Measurements from ENCODE around the gene KRT14. TPM values are rescaled to one million over a fixed set of nuclear protein-coding genes. Genes with fewer than 3 reads are reported as not detected.

The KRT14 gene
- total and polyA plus RNA-seq, 2 of the 4 experiments (the other 2 are of a cell fraction), result not detected

- 80% methylated on average over 7 of the region's 33 CpGs; no CpG with 5 or more reads in 1 of the 2 experiments for WGBS, 2 experiments (ENCODE audit: extremely low coverage in 2 of 2, insufficient read length in 1 of 2)
- no peak for ATAC-seq (ENCODE audit: low read depth)
- Histone ChIP-seq H2BK15ac (ENCODE audit: low read depth, low read length) (no peak within 1 kb of the TSS), H2BK120ac (ENCODE audit: low read depth, low read length) (no peak within 1 kb of the TSS), H2BK20ac (ENCODE audit: low read depth, low read length) (no peak within 1 kb of the TSS), H4K5ac (ENCODE audit: low read depth, low read length) (no peak within 1 kb of the TSS), H3K9me1 (ENCODE audit: insufficient read depth, low read length) (no peaks in the 10 kb centered on the region; the same call in 1 of the 2 replicates), H3K4me2 (ENCODE audit: low read depth, low read length) (no peak within 1 kb of the TSS), H2BK5ac (ENCODE audit: low read depth, low read length, poor library complexity, severe bottlenecking) (no peak within 1 kb of the TSS), H3K23ac (ENCODE audit: low read depth, low read length) (no peak within 1 kb of the TSS), H4K8ac (ENCODE audit: low read depth in 2 of 2, low read length in 2 of 2) (no peak within 1 kb of the TSS), H3K18ac (ENCODE audit: low read depth, low read length) (no peak within 1 kb of the TSS), H3K4ac (ENCODE audit: low read depth, low read length) (no peak within 1 kb of the TSS), H3K27me3 (ENCODE audit: control insufficient read depth, insufficient read depth, low read length) (peaks cover 26% of the 10 kb centered on the region), H3K4me1 (ENCODE audit: control insufficient read depth, insufficient read depth, low read length) (no peaks in the 10 kb centered on the region), H3K79me1 (ENCODE audit: low read depth in 1 of 2, low read length in 2 of 2) (no peaks in the 10 kb centered on the region), H3K27ac (ENCODE audit: insufficient read depth, low read length) (no peak within 1 kb of the TSS), H3K36me3 (ENCODE audit: control insufficient read depth, insufficient read depth, low read length) (no peaks in the 10 kb centered on the region), H2AK9ac (replicated peaks; ENCODE audit: low read depth, low read length, poor library complexity) (no peak within 1 kb of the TSS), H4K20me1 (ENCODE audit: insufficient read depth, low read length) (no peaks in the 10 kb centered on the region), H2AFZ (replicated peaks; ENCODE audit: low read length, poor library complexity) (no peak within 1 kb of the TSS), H3K4me3 (ENCODE audit: insufficient read depth, low read depth, low read length) (no peak within 1 kb of the TSS), H3K9ac (ENCODE audit: low read depth, low read length) (no peak within 1 kb of the TSS), H4K91ac (ENCODE audit: insufficient read depth, low read depth, low read length) (no peak within 1 kb of the TSS), H3K56ac (ENCODE audit: extremely low read depth, insufficient read depth, low read length) (no peak within 1 kb of the TSS), H3K9me3 (ENCODE audit: control insufficient read depth, insufficient read depth, low read length) (no peaks in the 10 kb centered on the region), H3K14ac (replicated peaks; ENCODE audit: low read depth, low read length) (no peak within 1 kb of the TSS), H2AK5ac (ENCODE audit: low read depth, low read length) (no peak within 1 kb of the TSS)
- ChIA-PET POLR2A (ENCODE audit: unreplicated experiment) (no interaction called here), CTCF (no interaction called here)
- intact Hi-C loops (cut with micrococcal nuclease) (no loop called here), in situ Hi-C loops (cut with MboI; ENCODE audit: low sequenced_read_pairs) (no loop called here), dilution Hi-C loops (cut with HindIII; ENCODE audit: low sequenced_read_pairs, unreplicated experiment) (no loop called here)
- no peak for DNase-seq
- BruUV-seq (replicated peaks), result no TSS peak
- TF ChIP-seq MAFK (IDR thresholded peaks at IDR 0.05; ENCODE audit: low read depth, low read length) (no peak), CEBPB (IDR thresholded peaks at IDR 0.05; ENCODE audit: low read depth, low read length) (no peak), MXI1 (IDR thresholded peaks at IDR 0.05; ENCODE audit: borderline replicate concordance, low read depth, low read length) (no peak), USF2 (IDR thresholded peaks at IDR 0.05; ENCODE audit: low read depth, low read length) (no peak), NFE2L2 (IDR thresholded peaks at IDR 0.05; ENCODE audit: low read depth, low read length) (no peak), CHD1 (IDR thresholded peaks at IDR 0.05; ENCODE audit: low read depth, low read length) (no peak), FOS (IDR thresholded peaks at IDR 0.05; ENCODE audit: low read depth, low read length) (no peak), SMC3 (IDR thresholded peaks at IDR 0.05; ENCODE audit: low read depth, low read length) (no peak), ELK1 (IDR thresholded peaks at IDR 0.05; ENCODE audit: borderline replicate concordance, low read depth, low read length) (no peak), CTCF (conservative IDR thresholded peaks at IDR 0.05; ENCODE audit: low read depth, low read length) (no peak), RCOR1 (IDR thresholded peaks at IDR 0.05; ENCODE audit: insufficient replicate concordance, low read length) (no peak), RAD21 (IDR thresholded peaks at IDR 0.05; ENCODE audit: low read length) (no peak), BHLHE40 (IDR thresholded peaks at IDR 0.05; ENCODE audit: low read depth, low read length) (no peak), POLR2A (IDR thresholded peaks at IDR 0.05; ENCODE audit: low read depth, low read length) (no peak), RFX5 (IDR thresholded peaks at IDR 0.05; ENCODE audit: low read depth, low read length) (no peak)
Observed at GRCh38 chr17:41624208-41625101, 37.8 kb upstream of the KRT14 start, which contains the start of gene KRT17. Gene KRT17, minus strand, starts transcription at chr17:41624575. Its CDS starts 66 bp downstream, at chr17:41624509.

All from IMR-90 (cell line).